ENCODE data around the gene KRTAP19-3.
A peak's percentile ranks its signal among the peaks of the same experiment; 100 is the strongest.
"Not testable (repeated sequence)": the region's sequence is repeated elsewhere in the genome, so short reads cannot be mapped to it uniquely, and the experiment has no call there.

Gene KRTAP19-3

GRCh38 chr21:30505621-30506205, 13.9 kb upstream of the KRTAP19-3 start:
- not testable (repeated sequence) for H3K9me2 ChIP-seq (replicated peaks; ENCODE audit: control insufficient read depth, low read length); H3K4me3 ChIP-seq (ENCODE audit: low read length); H3K27ac ChIP-seq (ENCODE audit: low read depth, low read length)

GRCh38 chr21:30502041-30502440, 10.2 kb upstream of the KRTAP19-3 start, which contains the start of gene KRTAP19-5:
Gene KRTAP19-5 (minus strand): TSS chr21:30502141. CDS start chr21:30502090, 51 bp downstream.
- Histone ChIP-seq H3K4me2 (ENCODE audit: low read length) (no peak within 1 kb of the TSS), H3K9me2 (replicated peaks; ENCODE audit: control insufficient read depth, low read length) (no peaks in the 10 kb centered on the region), H3K36me3 (ENCODE audit: control insufficient read depth, low read length) (no peaks in the 10 kb centered on the region), H3K4me1 (ENCODE audit: control insufficient read depth, low read length) (no peaks in the 10 kb centered on the region), H3K27ac (ENCODE audit: low read depth, low read length) (no peak within 1 kb of the TSS), H3K9me3 (ENCODE audit: control insufficient read depth, insufficient read depth, low read length) (no peaks in the 10 kb centered on the region), H3K79me2 (ENCODE audit: control insufficient read depth, low read length) (no peaks in the 10 kb centered on the region), H3K4me3 (ENCODE audit: low read length) (no peak within 1 kb of the TSS), H3K27me3 (ENCODE audit: control insufficient read depth, low read length) (no peaks in the 10 kb centered on the region), H3F3A (ENCODE audit: control insufficient read depth, insufficient read depth) (no peaks in the 10 kb centered on the region), H4K20me1 (ENCODE audit: control insufficient read depth, insufficient read depth, low read depth, low read length) (no peaks in the 10 kb centered on the region)
- TF ChIP-seq CTCF (IDR thresholded peaks at IDR 0.05; ENCODE audit: low read depth, low read length, poor library complexity, severe bottlenecking) = no peak
- TF ChIP-seq EZH2phosphoT487 (IDR thresholded peaks at IDR 0.05; ENCODE audit: borderline replicate concordance, low read length) = no peak

More at GRCh38 chr21:30505621-30506205, 13.9 kb upstream of the KRTAP19-3 start:
- not testable (repeated sequence) for H3K9me3 ChIP-seq (ENCODE audit: control insufficient read depth, insufficient read depth, low read length); H3K4me1 ChIP-seq (ENCODE audit: control insufficient read depth, low read length); H4K20me1 ChIP-seq (ENCODE audit: control insufficient read depth, insufficient read depth, low read depth, low read length); H3K27me3 ChIP-seq (ENCODE audit: control insufficient read depth, low read length); H3K4me2 ChIP-seq (ENCODE audit: low read length); H3K79me2 ChIP-seq (ENCODE audit: control insufficient read depth, low read length); H3K36me3 ChIP-seq (ENCODE audit: control insufficient read depth, low read length); H3F3A ChIP-seq (ENCODE audit: control insufficient read depth, insufficient read depth)
- TF ChIP-seq CTCF (IDR thresholded peaks at IDR 0.05; ENCODE audit: low read depth, low read length, poor library complexity, severe bottlenecking) = peak; percentile 64

- Histone ChIP-seq H3K79me2 (ENCODE audit: control insufficient read depth, low read length) (no peaks in the 10 kb centered on the region), H3K9me2 (replicated peaks; ENCODE audit: control insufficient read depth, low read length) (no peaks in the 10 kb centered on the region), H3K27ac (ENCODE audit: low read depth, low read length) (no peak within 1 kb of the TSS), H3K36me3 (ENCODE audit: control insufficient read depth, low read length) (no peaks in the 10 kb centered on the region), H3K27me3 (ENCODE audit: control insufficient read depth, low read length) (no peaks in the 10 kb centered on the region), H3K4me3 (ENCODE audit: low read length) (no peak within 1 kb of the TSS), H3K4me1 (ENCODE audit: control insufficient read depth, low read length) (no peaks in the 10 kb centered on the region), H3K4me2 (ENCODE audit: low read length) (no peak within 1 kb of the TSS), H4K20me1 (ENCODE audit: control insufficient read depth, insufficient read depth, low read depth, low read length) (no peaks in the 10 kb centered on the region), H3F3A (ENCODE audit: control insufficient read depth, insufficient read depth) (no peaks in the 10 kb centered on the region), H3K9me3 (ENCODE audit: control insufficient read depth, insufficient read depth, low read length) (no peaks in the 10 kb centered on the region)
- TF ChIP-seq EZH2phosphoT487 (IDR thresholded peaks at IDR 0.05; ENCODE audit: borderline replicate concordance, low read length) (no peak), CTCF (IDR thresholded peaks at IDR 0.05; ENCODE audit: low read depth, low read length, poor library complexity, severe bottlenecking) (no peak)
Measured at GRCh38 chr21:30497065-30497464, 5.3 kb upstream of the KRTAP19-3 start, which contains the start of gene KRTAP19-4. Gene KRTAP19-4 (minus strand): TSS chr21:30497165. CDS start chr21:30497110, 55 bp downstream.

Data from DOHH2 (cell line).